BJ (cell line): ENCODE data around the gene FBXO11. TPM values are rescaled to one million over a fixed set of nuclear protein-coding genes. Genes with fewer than 3 reads are reported as not detected.

Source experiments
- CTCF ChIA-PET: fragments of 350-600 bp; formaldehyde crosslinking; extraction: SDS; loops from one replicate; lab custom pipeline; 2021; ENCODE audit warnings: antibody characterized with exemption, inconsistent platforms; lab: Yijun Ruan, JAX
- POLR2A ChIA-PET: fragments of 300-600 bp; sonication (Branson Sonifier 250); formaldehyde crosslinking; extraction: SDS; loops from one replicate; lab custom pipeline; 2021; ENCODE audit warnings: antibody characterized with exemption; lab: Charles Lee
- DNase-seq: peaks from one replicate; pipeline ENCODE4 v3.0.0-alpha.2; 2011; ENCODE audit warnings: low read depth
- H3K27me3 ChIP-seq: 2 replicates; pipeline ENCODE4 v1.6.0; 2011; ENCODE audit warnings: low read length; ENCODE audit not compliant: control insufficient read depth, insufficient read depth
- H3K36me3 ChIP-seq: 2 replicates; pipeline ENCODE4 v1.5.1; 2011; ENCODE audit warnings: low read length; ENCODE audit not compliant: control insufficient read depth, insufficient read depth
- H3K4me3 ChIP-seq: 2 replicates; pipeline ENCODE4 v1.5.1; 2011; ENCODE audit warnings: low read depth, mild to moderate bottlenecking, control low read depth, low read length
- CTCF ChIP-seq: IDR thresholded peaks from 2 replicates; pipeline ENCODE4 v1.5.1; 2011; ENCODE audit warnings: low read depth, mild to moderate bottlenecking, control low read depth, inconsistent platforms, low read length, moderate library complexity; ENCODE audit not compliant: insufficient read depth
- polyA plus RNA-seq: library from polyadenylated mRNA; depleted of rRNA; stranded (reverse); fragments of >200 nt; gene quantifications from 2 replicates; pipeline ENCODE4 v1.2.3, GENCODE V29; 2011

The FBXO11 gene
- polyA plus RNA-seq, 1 experiment: 21.5 TPM

GRCh38 chr2:47782671-47783485, 123.4 kb downstream of the FBXO11 start, which contains the start of gene MSH6:
MSH6 (plus strand) TSS chr2:47783145; CDS start chr2:47783234, 89 bp downstream.
- POLR2A ChIA-PET: interaction anchor here (0.6 to 1.0 kb wide), 2 partner anchors 40 to 124 kb away, joined by 5 to 6 read pairs; no protein-coding TSS in a partner anchor
- peak within 1 kb of the TSS; percentile 89 for H3K4me3 ChIP-seq
- CTCF ChIA-PET: interaction anchor here (0.9 to 2.0 kb wide), 5 partner anchors 15 to 395 kb away, joined by 3 to 10 read pairs (median 3); no protein-coding TSS in a partner anchor
- no peak for TF ChIP-seq CTCF
- no peaks in the 10 kb centered on the region; the same call in 1 of the 2 replicates for H3K36me3 ChIP-seq
- DNase-seq: peak; percentile 39
- H3K27me3 ChIP-seq: no peaks in the 10 kb centered on the region

GRCh38 chr2:47782381-47782670, 124.0 kb downstream of the FBXO11 start:
- no peak for DNase-seq
- no peak for TF ChIP-seq CTCF
- Histone ChIP-seq H3K36me3 (no peaks in the 10 kb centered on the region; the same call in 1 of the 2 replicates), H3K4me3 (peak overlapping the region; percentile 59), H3K27me3 (no peaks in the 10 kb centered on the region)
- ChIA-PET POLR2A (no interaction called here), CTCF (interaction anchor here (1.0 to 2.0 kb wide), 4 partner anchors 15 to 345 kb away, joined by 3 to 10 read pairs (median 6); no protein-coding TSS in a partner anchor)

- CTCF ChIA-PET: interaction anchor here (0.6 to 5.7 kb wide), 3 partner anchors 12 to 341 kb away, joined by 3 to 28 read pairs (median 4); no protein-coding TSS in a partner anchor
- POLR2A ChIA-PET: no interaction called here
- no peak for DNase-seq
- Histone ChIP-seq H3K36me3 (no peaks in the 10 kb centered on the region), H3K27me3 (no peaks in the 10 kb centered on the region), H3K4me3 (no peak overlapping the region)
- TF ChIP-seq CTCF: no peak
These were observed 126.9 kb downstream of the FBXO11 start for GRCh38 chr2:47779426-47779790.

GRCh38 chr2:47778698-47779425, 127.4 kb downstream of the FBXO11 start:
- no peak for TF ChIP-seq CTCF
- CTCF ChIA-PET: interaction anchor here (0.6 to 5.7 kb wide), 2 partner anchors 11 to 341 kb away, joined by 4 to 28 read pairs; no protein-coding TSS in a partner anchor

More at GRCh38 chr2:47778698-47779425, 127.4 kb downstream of the FBXO11 start:
- POLR2A ChIA-PET: no interaction called here
- Histone ChIP-seq H3K4me3 (no peak overlapping the region), H3K27me3 (no peaks in the 10 kb centered on the region), H3K36me3 (no peaks in the 10 kb centered on the region)
- DNase-seq: no peak
